ENCODE data around the gene POLR1E. TPM values are rescaled to one million over a fixed set of nuclear protein-coding genes. Genes with fewer than 3 reads are reported as not detected.

The POLR1E gene
- polyA plus RNA-seq, 1 experiment: 21.6 TPM

DNA sequence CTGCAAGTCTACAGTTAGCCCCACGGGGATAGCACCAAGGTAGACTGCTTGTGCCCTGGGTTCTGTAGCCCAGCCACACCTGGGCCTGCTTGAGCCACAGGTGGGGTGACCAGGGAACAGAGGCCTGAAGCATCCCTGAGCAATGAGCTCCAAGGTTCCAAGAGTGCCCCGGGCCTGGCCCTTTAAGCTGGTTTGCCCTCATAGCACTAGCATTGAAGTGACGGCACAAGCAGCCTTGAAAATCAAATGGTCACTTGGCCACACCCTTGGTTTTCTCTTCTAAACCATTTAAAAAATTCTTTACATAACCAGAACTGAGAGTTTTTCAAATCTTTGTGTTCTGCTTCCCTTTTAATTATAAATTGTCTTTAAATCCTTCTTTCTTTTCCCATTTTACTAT is 65.7 kb downstream of the POLR1E start:
- ChIA-PET CTCF (interaction anchor here (0.9 to 1.2 kb wide), 2 partner anchors 9 to 58 kb away, joined by 3 to 5 read pairs; no protein-coding TSS in a partner anchor), POLR2A (interaction anchor here (0.5 kb wide), 1 partner anchor 166 kb away, joined by 7 read pairs; no protein-coding TSS in a partner anchor)
- H3K36me3 ChIP-seq (ENCODE audit: control insufficient read depth, insufficient read depth, low read length): no peaks in the 10 kb centered on the region
- TF ChIP-seq, protein P1, sequence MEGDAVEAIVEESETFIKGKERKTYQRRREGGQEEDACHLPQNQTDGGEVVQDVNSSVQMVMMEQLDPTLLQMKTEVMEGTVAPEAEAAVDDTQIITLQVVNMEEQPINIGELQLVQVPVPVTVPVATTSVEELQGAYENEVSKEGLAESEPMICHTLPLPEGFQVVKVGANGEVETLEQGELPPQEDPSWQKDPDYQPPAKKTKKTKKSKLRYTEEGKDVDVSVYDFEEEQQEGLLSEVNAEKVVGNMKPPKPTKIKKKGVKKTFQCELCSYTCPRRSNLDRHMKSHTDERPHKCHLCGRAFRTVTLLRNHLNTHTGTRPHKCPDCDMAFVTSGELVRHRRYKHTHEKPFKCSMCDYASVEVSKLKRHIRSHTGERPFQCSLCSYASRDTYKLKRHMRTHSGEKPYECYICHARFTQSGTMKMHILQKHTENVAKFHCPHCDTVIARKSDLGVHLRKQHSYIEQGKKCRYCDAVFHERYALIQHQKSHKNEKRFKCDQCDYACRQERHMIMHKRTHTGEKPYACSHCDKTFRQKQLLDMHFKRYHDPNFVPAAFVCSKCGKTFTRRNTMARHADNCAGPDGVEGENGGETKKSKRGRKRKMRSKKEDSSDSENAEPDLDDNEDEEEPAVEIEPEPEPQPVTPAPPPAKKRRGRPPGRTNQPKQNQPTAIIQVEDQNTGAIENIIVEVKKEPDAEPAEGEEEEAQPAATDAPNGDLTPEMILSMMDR (IDR thresholded peaks at IDR 0.05; ENCODE audit: insufficient read depth, low read depth, low read length): no peak
- DNase-seq (ENCODE audit: low read depth): no peak
- H3K27me3 ChIP-seq (ENCODE audit: control insufficient read depth, insufficient read depth, low read length): no peaks in the 10 kb centered on the region
- no peak overlapping the region for H3K4me3 ChIP-seq (ENCODE audit: low read depth, low read length)

DNA sequence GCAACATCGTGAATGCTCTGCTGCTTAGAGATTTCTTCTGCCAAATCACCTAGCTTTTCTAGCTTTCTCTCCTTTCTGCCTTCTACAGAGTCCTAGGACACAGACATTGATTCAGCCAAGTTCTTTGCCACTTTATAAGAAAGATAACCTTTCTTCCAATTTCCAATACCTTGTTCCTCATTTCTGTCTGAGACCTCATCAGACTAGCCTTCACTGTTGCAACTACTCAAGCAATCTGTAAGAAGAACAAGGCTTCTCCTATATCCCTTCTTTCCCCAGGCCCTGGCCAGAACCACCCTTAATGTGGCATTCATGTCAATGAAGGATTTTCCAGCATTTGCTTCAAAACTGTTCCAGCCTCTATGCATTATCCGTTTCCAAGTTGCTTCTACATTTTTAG is 66.1 kb downstream of the POLR1E start:
- TF ChIP-seq, protein P1 (IDR thresholded peaks at IDR 0.05; ENCODE audit: insufficient read depth, low read depth, low read length): no peak

More for the DNA sequence above, 66.1 kb downstream of the POLR1E start:
- Histone ChIP-seq H3K36me3 (ENCODE audit: control insufficient read depth, insufficient read depth, low read length) (no peaks in the 10 kb centered on the region), H3K27me3 (ENCODE audit: control insufficient read depth, insufficient read depth, low read length) (no peaks in the 10 kb centered on the region), H3K4me3 (ENCODE audit: low read depth, low read length) (no peak overlapping the region)
- CTCF ChIA-PET: no interaction called here
- POLR2A ChIA-PET: interaction anchor here (0.5 kb wide), 1 partner anchor 166 kb away, joined by 7 read pairs; no protein-coding TSS in a partner anchor
- DNase-seq (ENCODE audit: low read depth): no peak

Other genes with a start within 250 kb of the POLR1E start
- gene GRHPR, start 63.3 kb upstream of the POLR1E start, polyA plus RNA-seq (2011; rRNA removed): 159 and 227 TPM in 2 replicates
- gene ZBTB5, start 20.5 kb upstream of the POLR1E start, polyA plus RNA-seq (2011; rRNA removed): 11.6 and 12.6 TPM in 2 replicates
- gene FBXO10, start 90.4 kb downstream of the POLR1E start, polyA plus RNA-seq (2011; rRNA removed): 10.6 and 13.3 TPM in 2 replicates
- 109 and 148 TPM in 2 replicates for gene TOMM5, start 106.6 kb downstream of the POLR1E start, polyA plus RNA-seq (2011; rRNA removed)
- not detected in 2 replicates for gene FRMPD1, start 165.0 kb downstream of the POLR1E start, polyA plus RNA-seq (2011; rRNA removed)